Measurements from ENCODE around the gene WASHC2C. TPM values are rescaled to one million over a fixed set of nuclear protein-coding genes. Genes with fewer than 3 reads are reported as not detected.
"Not testable (repeated sequence)": the region's sequence is repeated elsewhere in the genome, so short reads cannot be mapped to it uniquely, and the experiment has no call there.

Gene WASHC2C
- total RNA-seq, 2 experiments from 2014 or later: 17.0 to 17.9 TPM

DNA sequence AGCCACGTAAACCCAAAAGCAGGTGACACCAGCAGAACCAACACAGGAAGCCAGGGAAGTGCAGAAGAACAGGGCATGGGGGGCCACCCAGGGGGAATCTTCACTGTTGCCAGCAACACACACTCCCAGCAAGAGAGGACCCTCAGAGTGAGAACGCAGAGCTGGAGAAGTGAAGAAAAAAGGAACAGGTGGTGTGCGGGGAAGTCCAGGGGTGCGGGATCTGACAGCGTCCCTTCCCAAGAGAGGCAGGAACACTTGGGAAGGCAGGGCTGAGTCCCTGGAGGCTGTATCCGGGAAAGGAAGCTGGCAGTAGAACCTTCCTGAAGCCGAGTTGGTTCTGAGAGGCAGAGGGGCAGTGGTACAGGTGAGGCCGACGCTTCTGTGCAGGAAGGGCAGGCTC lies 92.5 kb downstream of the WASHC2C start:
- Mint-ChIP-seq H3K9me3 (no peaks in the 10 kb centered on the region), H3K4me1 (ENCODE audit: low read depth) (no peaks in the 10 kb centered on the region), H3K4me3 (no peak overlapping the region), H3K27ac (no peak overlapping the region), H3K27me3 (ENCODE audit: low read depth) (no peaks in the 10 kb centered on the region), H3K36me3 (ENCODE audit: low read depth) (no peaks in the 10 kb centered on the region)
- intact Hi-C loops (cut with micrococcal nuclease): no loop called here
- CTCF ChIA-PET: no interaction called here
- no peak for DNase-seq

DNA sequence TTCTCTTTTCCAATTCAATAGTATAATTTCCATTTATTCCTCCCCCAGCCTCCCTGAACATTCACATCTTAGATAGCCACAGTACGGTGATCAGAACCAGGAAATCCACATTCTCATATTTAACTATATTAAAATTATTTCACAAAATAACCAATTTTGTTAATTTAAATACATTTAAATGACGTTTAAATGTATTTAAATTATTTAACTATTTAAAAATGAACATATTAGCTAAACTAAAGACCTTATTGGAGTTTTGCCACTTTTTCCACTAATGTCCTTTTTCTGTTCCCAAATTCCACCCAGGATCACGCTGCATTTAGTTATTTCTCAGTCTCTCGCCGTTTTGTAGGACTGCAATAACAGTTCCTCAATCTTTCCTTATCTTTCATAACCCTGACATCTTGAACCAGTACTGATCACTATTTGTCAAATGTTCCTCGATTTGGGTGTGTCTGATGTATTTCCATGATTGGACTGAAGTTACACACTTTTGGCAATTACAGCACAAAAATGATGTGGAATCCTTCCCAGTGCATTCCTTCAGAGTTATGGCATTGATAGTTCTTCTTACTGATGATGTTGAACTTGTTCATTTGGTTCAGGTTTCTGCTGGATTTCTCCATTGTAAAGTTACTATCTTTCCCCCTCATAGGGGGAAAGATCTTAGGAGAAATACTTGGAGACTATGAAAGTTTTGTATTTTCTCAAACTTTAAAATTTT lies 93.2 kb downstream of the WASHC2C start:
- H3K36me3 Mint-ChIP-seq (ENCODE audit: low read depth); H3K4me3 Mint-ChIP-seq; H3K27ac Mint-ChIP-seq; H3K4me1 Mint-ChIP-seq (ENCODE audit: low read depth); H3K27me3 Mint-ChIP-seq (ENCODE audit: low read depth); intact Hi-C loops (cut with micrococcal nuclease); H3K9me3 Mint-ChIP-seq; CTCF ChIA-PET; DNase-seq: not testable (repeated sequence)

DNA sequence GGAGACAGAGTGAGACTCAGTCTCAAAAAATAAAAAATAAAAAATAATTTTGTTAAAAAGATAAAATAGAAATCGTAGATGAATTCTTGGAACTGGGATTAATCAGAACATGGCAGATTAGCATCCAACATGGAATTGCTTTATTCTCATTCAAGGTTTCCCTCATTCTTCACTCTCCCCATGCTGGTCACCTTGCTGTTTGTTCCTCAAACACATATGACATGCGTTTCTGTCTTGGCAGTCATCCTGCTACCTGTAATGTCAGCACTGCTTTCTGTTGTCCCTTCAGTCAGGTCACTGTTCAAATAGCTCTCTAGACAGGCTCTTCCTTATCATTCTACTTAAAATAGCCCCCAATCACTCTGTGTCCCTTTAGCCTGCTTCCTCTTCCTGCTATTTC lies 95.9 kb downstream of the WASHC2C start:
- H3K9me3 Mint-ChIP-seq; intact Hi-C loops (cut with micrococcal nuclease); H3K36me3 Mint-ChIP-seq (ENCODE audit: low read depth); H3K4me1 Mint-ChIP-seq (ENCODE audit: low read depth); H3K4me3 Mint-ChIP-seq; CTCF ChIA-PET; H3K27ac Mint-ChIP-seq; H3K27me3 Mint-ChIP-seq (ENCODE audit: low read depth); DNase-seq: not testable (repeated sequence)

Other genes with a start within 250 kb of the WASHC2C start
- gene ZFAND4, start 54.5 kb upstream of the WASHC2C start, total RNA-seq: 10 to 100 TPM; 13.3 to 14.7 TPM
- gene AGAP4, start 120.2 kb downstream of the WASHC2C start, total RNA-seq: 1 to 10 TPM; 9.4 to 9.5 TPM
- 10 to 100 TPM; 52.5 to 54.3 TPM for gene TIMM23, start 245.2 kb downstream of the WASHC2C start, total RNA-seq

Measured in activated naive CD4-positive, alpha-beta T cell treated with anti-CD3 and anti-CD28 coated beads for 36 hours (primary cell).